ENCODE data around the gene NPM3. TPM values are rescaled to one million over a fixed set of nuclear protein-coding genes. Genes with fewer than 3 reads are reported as not detected.
A peak's percentile ranks its signal among the peaks of the same experiment; 100 is the strongest.

NPM3 gene
- polyA plus RNA-seq (ENCODE audit: insufficient read length) = 56.9 TPM

- peak; percentile 86 for DNase-seq
Observed at GRCh38 chr10:101782811-101783735, at the start of gene NPM3. Gene NPM3 (minus strand): TSS chr10:101783446. CDS start chr10:101783390, 56 bp downstream.

- no peak for DNase-seq
Observed at GRCh38 chr10:101832325-101832771, 49.1 kb upstream of the NPM3 start.

GRCh38 chr10:101831169-101831811, 48.0 kb upstream of the NPM3 start:
- no peak for DNase-seq

GRCh38 chr10:101830322-101831168, 47.3 kb upstream of the NPM3 start:
- peak; percentile 87 for DNase-seq

GRCh38 chr10:101829561-101830315, 46.5 kb upstream of the NPM3 start:
- DNase-seq = no peak

- no peak for DNase-seq
Observed at GRCh38 chr10:101828766-101829551, 45.7 kb upstream of the NPM3 start.

GRCh38 chr10:101827919-101828600, 44.8 kb upstream of the NPM3 start:
- no peak for DNase-seq

- no peak for DNase-seq
Observed at GRCh38 chr10:101826852-101827434, 43.7 kb upstream of the NPM3 start.

GRCh38 chr10:101824736-101825135, 41.5 kb upstream of the NPM3 start:
- no peak for DNase-seq

GRCh38 chr10:101818872-101819633, 35.8 kb upstream of the NPM3 start:
- no peak for DNase-seq

GRCh38 chr10:101818119-101818871, 35.0 kb upstream of the NPM3 start, which contains the start of gene OGA:
Gene OGA (minus strand): TSS chr10:101818444. CDS start chr10:101818022, 422 bp downstream.
- peak; percentile 98 for DNase-seq

- DNase-seq = peak; percentile 91
Observed at GRCh38 chr10:101817337-101818118, 34.3 kb upstream of the NPM3 start.

- no peak for DNase-seq
Observed at GRCh38 chr10:101816913-101817336, 33.7 kb upstream of the NPM3 start.

- no peak for DNase-seq
Observed at GRCh38 chr10:101816376-101816775, 33.1 kb upstream of the NPM3 start.

GRCh38 chr10:101814466-101815071, 31.3 kb upstream of the NPM3 start:
- no peak for DNase-seq

- DNase-seq = no peak
Observed at GRCh38 chr10:101812606-101813005, 29.4 kb upstream of the NPM3 start.

- no peak for DNase-seq
Observed at GRCh38 chr10:101807158-101807557, 23.9 kb upstream of the NPM3 start.
